GM18858 (cell line): ENCODE data around the gene SLC25A5.
A peak's percentile ranks its signal among the peaks of the same experiment; 100 is the strongest.
"Not testable (repeated sequence)": the region's sequence is repeated elsewhere in the genome, so short reads cannot be mapped to it uniquely, and the experiment has no call there.

ENCODE experiments used
- ATAC-seq: cut with Tn5 transposase; IDR thresholded peaks from one replicate; pipeline ENCODE4 v1.9.1; 2021; ENCODE audit not compliant: unreplicated experiment

SLC25A5 gene

DNA sequence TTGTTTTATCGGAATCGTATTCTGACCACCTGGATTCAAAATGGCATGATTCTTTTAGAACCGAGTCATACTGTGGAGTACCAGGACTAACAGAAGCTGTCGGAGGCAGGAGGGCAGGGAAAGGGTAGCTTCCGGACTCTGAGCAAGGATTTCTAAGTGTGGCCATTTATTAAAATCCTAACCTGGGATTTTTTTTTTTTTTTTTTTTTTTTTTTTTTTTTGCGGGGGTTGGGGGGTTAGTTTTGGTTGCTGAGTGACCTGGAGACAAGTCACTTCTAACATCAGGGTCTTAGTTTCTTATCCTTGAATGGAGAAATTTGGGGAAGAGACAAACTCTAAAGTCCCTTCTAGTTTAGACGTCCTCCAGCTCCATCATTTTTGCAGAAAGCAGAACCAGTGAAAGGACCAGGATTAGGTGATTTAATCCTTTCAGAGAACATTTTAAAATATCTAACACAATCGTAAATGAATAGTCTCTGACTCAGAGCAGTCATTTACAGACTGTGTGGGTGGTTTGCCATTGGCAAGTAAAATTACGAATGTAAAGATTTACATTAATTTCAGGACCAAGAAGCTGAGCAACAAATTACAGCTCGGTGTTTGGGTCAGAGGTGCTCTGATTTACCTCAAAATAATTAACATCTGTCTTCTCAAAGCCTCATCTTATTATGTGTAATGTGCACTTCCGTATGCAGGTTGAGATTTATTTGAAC is 7.3 kb downstream of the SLC25A5 start:
- ATAC-seq, result no peak

DNA sequence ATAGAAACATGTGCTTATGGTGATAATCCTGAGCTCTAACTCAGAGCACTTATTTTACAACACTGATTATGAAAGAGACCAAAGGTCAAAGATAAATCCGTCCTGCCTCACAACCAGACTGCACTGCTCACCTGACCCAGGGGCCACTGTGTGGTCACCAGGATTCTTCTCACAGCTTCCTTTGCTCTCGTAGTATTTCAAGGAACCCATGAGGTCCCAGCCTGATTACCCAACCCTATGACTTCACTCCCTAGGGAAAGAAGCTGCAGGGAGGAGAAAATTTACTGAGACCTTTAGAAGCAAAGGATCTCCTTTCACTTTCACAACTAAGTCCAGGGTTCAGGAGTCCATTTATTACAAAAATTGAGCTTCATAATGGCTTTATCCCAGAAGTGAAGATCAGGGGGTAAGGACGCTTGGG is 9.6 kb downstream of the SLC25A5 start:
- no peak for ATAC-seq

DNA sequence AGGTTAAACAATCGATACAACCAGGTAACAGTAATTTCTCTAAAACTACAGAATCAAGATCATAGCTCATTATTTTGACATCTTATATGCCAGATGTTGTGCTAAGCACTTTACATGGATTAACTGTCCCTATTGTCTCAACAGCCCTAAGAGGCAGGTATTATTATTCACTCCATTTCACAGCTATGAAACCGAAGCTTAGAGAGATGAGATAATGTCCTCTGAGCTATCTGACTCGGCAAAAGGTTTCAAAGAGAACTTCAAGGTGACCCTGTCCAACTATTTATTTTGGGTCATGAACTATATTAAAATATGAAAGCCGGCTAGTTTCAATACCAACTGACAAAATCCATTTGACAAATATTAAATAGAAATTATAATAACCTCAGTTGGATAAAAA is 10.3 kb downstream of the SLC25A5 start:
- ATAC-seq, result no peak

DNA sequence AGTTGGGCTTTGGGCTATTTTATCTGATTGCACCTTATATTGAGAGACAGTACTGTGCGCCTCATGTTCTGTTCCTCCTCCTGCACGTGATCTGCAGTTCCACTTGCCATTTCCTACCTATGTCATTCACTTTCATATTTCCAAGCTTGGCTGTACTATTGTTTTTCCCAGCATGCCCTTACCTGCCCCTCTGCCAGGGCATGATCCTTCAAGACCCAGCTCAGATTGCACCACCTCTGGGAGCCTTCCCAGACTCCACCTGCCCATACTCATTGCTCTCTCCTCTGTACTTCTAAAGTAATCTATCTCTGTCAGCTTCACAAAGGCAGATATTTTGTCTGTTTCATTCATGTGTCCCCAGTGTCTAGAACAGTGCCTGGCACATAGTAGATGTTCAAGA is 11.6 kb downstream of the SLC25A5 start:
- ATAC-seq, result no peak

DNA sequence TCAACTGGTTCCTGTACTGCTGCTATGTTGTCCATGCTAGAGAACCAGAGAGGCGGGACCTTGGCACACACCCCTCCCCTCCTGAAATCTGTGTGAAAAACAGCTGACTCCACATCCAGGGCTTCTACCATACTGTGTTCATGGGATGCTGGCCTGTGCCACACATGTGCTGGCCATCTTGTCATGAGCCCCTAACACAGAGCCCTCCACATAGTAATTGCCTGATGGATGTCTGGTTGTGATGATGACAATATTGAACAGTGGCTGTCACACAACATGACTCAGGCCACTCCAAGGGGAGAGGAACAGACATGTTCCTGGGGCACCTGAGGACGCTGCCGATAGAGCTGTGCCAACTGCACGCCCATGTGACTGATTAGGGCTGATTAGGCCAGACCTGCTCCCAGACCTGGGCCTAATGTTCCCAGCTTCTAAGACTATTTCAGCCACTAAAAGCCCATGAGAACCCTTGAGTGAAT is 13.1 kb downstream of the SLC25A5 start:
- no peak for ATAC-seq

DNA sequence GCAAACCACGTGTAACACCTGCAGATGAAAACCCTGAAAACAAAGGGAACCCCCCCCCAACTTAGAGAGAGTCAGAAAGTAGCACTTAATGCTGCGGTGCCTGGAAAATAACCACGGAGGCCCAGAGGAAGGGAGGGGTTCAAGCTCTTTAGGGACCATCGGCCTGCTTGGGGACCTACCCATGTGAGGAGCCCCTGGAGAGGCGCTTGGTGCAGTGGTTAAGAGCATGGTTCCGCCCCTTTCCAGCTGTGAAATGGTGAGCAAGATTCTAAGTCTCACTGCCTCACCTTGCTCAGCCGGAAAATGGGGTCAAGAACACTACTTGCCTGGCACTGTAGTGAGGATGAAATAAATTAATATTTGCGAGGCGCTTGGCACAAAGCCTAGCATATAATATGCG is 13.8 kb downstream of the SLC25A5 start:
- ATAC-seq, result no peak

DNA sequence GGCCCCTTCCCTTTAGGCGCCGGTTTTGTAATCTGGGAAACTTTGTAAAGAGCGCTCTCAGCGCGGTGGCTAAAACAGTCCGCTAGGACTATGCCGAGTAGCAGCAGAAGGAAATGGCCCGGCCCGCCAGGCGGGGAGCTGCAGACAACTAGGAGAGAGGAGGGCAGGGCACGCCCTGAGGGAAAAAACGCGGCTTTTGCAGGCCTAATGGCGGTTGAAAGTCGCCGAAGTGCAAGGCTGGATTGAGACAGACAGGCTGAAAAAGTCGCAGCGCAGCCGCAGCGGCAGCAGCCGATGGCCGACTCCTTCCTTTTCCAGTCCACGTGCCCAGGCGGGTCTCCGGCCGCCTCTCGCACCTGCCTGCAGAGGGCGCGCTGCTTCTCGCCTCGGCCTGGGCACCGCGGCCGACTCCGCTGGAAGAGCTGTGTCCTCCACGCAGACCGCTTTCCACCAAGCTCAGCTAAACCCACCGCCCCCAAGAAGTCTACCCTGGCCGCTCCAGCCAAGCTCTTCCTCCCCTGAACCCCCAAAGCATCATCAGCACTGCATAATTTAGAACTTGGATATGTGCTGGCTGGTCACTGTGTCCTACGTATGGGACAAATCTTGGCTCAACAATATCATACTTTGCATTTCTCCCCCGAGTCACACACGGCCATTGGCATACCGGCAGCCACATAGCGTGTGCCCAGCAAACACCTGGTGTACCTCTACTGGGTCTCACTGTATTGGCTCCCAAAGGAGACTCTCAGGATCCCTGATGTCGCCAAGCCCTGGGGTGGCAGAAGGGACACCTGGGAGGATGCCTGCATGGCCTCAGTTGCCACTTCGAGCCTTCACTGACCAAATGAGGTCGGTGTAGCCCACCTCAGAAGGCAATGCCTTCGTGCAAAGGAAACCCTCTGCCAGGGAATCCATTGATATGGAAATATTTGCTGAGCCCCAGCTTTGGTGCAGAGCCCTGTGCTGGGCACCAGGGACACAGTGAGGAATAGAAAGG is 14.5 kb downstream of the SLC25A5 start:
- ATAC-seq, result peak; percentile 71

DNA sequence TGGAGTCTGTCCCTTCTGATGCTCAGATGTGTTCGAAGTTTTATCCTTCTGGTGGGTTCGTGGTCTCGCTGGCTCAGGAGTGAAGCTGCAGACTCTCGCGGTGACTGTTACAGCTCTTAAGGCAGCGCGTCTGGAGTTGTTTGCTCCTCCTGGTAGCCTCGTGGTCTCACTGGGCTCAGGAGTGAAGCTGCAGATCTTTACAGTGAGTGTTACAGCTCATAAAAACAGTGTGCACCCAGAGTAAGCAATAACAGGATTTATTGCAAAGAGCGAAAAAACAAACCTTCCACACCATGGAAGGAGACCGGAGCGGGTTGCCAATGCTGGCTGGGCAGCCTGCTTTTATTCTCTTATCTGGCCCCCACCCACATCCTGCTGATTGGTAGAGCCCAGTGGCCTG is 18.5 kb downstream of the SLC25A5 start:
- no peak for ATAC-seq

DNA sequence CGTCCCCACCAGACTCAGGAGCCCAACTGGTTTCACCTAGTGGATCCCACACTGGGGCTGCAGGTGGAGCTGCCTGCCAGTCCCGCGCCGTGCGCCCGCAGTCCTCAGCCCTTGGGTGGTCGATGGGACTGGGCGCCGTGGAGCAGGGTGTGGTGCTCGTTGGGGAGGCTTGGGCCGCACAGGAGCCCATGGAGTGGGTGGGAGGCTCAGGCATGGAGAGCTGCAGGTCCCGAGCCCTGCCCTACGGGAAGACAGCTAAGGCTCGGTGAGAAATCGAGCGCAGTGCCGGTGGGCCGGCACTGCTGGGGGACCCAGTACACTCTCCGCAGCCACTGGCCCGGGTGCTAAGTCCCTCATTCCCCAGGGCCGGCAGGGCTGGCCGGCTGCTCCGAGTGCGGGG is 19.5 kb downstream of the SLC25A5 start:
- ATAC-seq, result not testable (repeated sequence)

DNA sequence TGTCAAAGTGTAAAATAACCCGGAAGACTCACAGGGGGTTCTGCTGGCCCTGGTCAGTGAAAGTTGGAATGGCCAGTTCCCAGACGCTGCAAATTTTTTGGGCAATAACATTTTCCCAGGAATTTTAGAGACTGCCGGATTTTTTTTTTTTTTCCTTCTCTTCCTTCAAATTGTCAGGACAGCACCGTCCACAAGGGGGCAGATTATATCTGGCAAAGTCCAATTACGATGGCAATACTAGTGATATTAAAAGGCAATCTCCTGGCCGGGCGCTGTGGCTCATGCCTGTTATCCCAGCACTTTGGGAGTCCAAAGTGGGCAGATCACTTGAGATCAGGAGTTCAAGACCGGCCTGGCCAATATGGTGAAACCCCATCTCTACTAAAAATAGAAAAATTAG is 20.5 kb downstream of the SLC25A5 start:
- ATAC-seq, result no peak

DNA sequence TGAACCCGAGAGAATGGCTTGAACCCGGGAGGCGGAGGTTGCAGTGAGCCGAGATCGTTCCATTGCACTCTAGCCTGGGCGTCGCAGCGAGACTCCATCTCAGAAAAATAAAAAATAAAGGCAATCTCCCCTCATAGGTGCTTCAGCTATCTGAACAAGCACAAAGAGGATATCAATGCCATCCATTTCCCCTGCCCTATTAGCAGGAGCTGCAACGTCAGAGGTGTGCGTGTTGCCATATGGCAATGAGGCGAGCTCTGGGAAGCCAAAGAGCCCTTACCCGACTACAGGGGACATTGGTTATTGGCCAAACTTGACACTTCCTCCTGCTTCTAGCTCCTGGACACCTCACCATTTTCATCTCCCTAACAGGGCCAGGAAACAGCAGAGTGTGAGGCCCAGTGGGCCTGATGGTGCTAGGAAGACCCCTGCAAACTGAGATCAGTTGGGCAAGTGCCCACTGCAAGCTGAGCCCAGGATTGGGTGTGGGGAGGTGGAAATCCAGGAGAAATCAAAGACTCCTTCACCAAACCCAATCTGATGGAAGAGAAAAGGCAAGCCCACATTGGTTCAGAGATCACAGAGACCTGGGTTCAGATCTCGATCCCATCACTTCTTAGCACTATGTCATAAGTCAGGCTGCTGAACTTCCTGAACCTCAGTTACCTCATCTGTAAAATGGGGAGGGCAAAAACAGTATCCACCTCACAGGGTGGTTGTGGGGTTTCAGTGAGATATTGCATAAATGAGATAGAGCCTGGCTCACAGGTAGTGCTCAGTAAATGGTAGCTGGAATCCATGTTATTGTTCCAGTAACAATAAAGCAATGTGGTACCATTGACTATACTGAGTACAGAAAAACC is 21.2 kb downstream of the SLC25A5 start:
- ATAC-seq, result no peak

DNA sequence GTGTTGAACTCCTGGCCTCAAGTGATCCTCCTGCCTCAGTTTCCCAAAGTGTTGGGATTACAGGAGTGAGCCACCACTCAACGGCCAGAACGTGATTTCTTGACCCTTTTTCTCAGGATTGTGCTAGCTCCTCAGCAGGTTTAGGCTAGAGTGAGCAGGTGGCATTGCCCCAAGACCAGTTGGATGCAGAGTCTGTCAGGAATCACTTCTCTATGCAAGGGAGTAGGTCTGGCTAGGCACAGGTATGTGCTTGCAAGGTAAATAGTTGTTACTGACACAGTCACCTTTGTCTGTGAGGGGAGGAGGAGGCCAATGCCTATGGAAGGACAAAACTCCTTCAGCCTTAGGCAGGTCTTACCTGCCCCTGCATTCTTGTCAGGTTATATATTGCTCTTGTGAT is 24.2 kb downstream of the SLC25A5 start:
- no peak for ATAC-seq

DNA sequence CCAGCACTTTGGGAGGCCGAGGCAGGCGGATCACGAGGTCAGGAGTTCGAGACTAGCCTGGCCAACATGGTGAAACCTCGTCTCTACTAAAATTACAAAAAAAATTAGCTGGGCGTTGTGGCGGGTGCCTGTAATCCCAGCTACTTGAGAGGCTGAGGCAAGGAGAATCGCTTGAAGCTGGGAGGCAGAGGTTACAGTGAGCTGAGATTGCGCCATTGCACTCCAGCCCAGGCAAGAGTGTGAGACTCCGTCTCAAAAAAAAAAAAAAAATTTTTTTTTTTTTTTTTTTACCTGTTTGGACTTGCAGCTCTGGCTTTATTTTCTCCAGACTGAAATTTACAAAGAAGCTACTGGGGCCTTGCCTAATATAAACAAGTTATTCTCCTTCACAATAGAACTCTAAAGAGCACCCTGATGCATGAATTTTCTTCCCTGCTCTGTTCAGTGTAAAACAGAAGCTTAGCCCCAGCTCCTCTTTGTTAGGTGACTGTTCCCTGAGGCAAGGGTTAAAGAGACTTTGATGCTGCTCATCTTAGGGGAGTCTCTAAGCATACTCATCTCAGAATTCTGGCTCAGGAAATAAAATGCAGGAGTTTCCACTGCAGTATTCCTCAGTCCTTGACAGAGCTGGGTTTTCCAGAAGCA is 25.7 kb downstream of the SLC25A5 start:
- ATAC-seq, result not testable (repeated sequence)

DNA sequence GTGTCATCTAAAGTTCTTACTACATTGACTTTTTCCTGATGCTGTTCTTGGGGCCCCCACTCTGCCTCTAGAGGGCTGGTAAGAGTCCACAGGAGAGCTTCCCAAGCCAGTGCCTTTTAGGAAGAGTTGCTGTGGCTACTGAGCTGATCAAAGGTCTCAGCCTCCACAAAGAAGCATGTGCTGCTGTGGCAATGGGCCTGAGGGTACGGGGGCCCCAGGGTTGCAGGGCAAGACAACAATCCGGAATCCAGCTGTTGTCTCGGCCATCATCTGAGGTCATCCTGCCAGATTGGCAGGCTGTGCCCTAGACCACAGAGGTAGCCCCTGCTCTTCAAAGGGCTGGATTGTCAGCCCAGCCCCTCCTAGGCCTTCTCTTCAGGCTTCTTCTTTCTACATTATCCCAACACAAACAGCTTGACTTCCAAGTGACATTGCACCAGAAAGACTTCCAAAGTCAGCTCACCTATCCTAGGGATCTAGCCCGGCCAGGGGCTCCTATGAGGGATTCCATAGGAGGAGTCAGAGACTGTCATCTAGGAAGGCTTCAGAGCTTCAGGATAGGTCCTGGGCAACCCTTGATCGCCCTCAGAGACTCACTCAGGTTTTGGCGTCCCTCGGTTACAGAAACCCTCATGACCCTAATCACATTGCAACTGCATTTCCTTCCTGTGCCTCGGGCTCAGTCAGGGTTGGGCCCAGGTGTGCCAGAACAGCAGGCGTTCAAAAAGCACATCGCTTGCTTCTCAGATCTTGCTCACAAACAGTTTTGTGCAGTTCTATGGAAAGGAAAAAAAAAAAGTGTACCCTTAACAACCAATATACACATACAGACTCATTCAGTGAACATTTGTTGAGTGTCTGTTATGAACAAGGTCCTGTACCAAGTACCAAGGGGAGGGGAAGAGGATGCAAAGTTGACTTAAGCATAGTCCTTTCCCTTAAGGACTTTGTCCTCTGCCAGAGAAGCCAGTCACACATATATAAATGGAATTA is 27.8 kb downstream of the SLC25A5 start:
- no peak for ATAC-seq

DNA sequence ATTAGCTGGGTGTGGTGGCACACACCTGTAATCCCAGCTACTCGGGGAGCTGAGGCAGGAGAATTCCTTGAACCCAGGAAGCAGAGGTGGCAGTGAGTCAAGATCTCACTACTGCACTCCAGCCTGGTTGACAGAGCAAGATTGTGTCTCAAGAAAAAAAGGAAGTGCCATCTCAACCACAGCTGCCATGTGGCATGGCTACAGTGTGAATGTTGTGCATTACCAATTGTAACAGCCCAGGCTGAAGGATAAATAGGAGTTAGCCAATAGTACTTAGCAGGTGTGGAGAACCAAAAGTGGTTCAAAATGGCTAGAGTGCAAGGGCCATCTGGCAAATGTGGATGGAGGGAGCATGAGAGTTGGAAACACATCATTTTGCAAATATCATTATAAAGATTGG is 28.9 kb downstream of the SLC25A5 start:
- ATAC-seq, result no peak

DNA sequence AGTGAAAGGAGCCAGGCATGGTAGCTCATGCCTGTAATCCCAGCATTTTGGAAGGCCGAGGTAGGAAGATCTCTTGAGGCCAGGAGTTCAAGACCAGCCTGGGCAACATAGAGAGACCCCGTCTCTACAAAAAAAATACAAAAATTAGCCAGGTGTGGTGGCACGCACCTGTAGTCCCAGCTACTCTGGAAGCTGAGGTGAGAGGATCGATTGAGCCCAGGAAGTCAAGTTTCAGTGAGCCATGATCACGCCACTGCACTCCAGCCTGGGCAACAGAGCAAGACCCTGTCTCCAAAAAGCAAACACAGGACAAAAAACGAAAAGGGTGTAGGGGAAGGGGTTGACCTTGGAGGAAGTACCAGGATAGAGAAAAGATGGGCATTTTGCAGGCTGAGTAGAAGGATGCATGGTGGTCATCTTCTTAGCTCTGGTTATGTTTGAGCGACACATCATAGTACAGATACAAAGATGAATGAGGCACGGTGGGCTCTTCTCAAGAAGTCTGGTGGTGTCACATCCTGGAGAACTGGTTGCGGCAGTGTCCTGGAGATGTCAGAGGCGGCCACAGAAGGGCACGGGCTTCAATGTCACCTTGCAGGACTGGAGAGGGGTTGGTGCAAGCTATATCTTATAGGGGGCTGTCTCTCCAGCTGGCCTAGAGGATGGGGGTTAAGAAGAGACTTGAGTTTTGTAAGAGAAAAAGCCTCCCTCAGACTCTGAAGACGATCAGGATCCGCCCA is 32.0 kb downstream of the SLC25A5 start:
- no peak for ATAC-seq

DNA sequence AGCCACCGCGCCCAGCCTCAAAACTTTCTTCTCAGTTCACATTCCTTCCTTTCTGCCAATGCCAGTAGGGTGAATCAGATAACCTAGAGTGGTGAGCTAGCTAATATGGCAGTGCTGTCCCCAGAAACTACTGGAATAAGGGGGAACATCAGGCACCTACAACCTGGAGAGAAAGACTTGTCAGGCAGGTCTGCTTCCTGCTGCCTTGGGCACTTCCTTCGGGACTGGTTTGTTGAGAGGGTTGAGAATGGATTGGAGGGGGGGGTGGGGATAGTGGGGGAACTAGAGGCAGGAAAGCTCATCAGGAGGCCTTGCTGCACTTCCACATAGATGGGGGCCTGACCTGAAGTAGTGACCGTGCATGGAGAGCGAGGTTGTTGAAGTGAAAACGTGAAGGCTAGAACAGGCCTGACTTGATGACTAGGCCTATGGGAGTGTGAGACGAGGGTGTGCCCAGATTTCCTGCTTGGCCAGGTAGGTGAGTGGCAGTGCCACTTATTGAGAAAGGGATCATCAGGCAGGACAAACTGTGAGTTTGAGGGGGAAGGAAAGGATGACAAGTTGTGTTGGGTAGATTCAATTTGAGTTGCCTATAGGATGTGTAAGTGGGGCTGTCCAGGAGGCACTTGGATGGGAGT is 33.4 kb downstream of the SLC25A5 start:
- no peak for ATAC-seq
